GM12878 (cell line): ENCODE data around the gene HOXB6. TPM values are rescaled to one million over a fixed set of nuclear protein-coding genes. Genes with fewer than 3 reads are reported as not detected.
A peak's percentile ranks its signal among the peaks of the same experiment; 100 is the strongest.

Experiments
- ATAC-seq: fragments of 200-7000 bp; cut with Tn5 transposase; 3 replicates; pipeline ENCODE4 v1.9.1; 2020; ENCODE audit warnings: mild to moderate bottlenecking, moderate library complexity
- BruUV-seq: library from RNA; stranded (reverse); fragments of 400-500 nt; replicated peaks from 2 replicates; lab custom pipeline; 2021; lab: Mats Ljungman, UMichigan
- CTCF ChIA-PET: fragments of 300-600 bp; sonication (Branson Sonifier 250); formaldehyde crosslinking; extraction: SDS; loops from one replicate; lab custom pipeline; 2021; ENCODE audit warnings: inconsistent platforms; lab: Yijun Ruan, JAX
- POLR2A ChIA-PET: fragments of 350-600 bp; formaldehyde crosslinking; extraction: SDS; loops from one replicate; lab custom pipeline; 2021; ENCODE audit warnings: inconsistent platforms; lab: Charles Lee
- RAD21 ChIA-PET: fragments of 300-600 bp; sonication (Branson Sonifier 250); formaldehyde crosslinking; loops from one replicate; lab custom pipeline; 2023; ENCODE audit warnings: antibody characterized with exemption; ENCODE audit not compliant: unreplicated experiment; lab: Charles Lee
- SMC1A ChIA-PET: fragments of 300-600 bp; sonication (Branson Sonifier 250); formaldehyde crosslinking; loops from one replicate; lab custom pipeline; 2023; ENCODE audit not compliant: unreplicated experiment, uncharacterized antibody; lab: Charles Lee
- DNase-seq: peaks from one replicate; pipeline ENCODE4 v3.0.0-alpha.2; 2011; ENCODE audit warnings: low read depth, low spot score
- FAIRE-seq: peaks from 3 replicates; lab custom pipeline; 2011; peaks lifted over from hg19 to GRCh38; lab: Jason Lieb, UNC
- H2AFZ ChIP-seq: 2 replicates; pipeline ENCODE4 v1.6.0; 2011; ENCODE audit warnings: low read depth, low read length, control low read depth; ENCODE audit not compliant: control insufficient read depth
- H3K27ac ChIP-seq: 2 replicates; pipeline ENCODE4 v1.5.1; 2011; ENCODE audit warnings: control low read depth; ENCODE audit not compliant: control insufficient read depth, insufficient read depth
- H3K27me3 ChIP-seq, 2 experiments: replicated peaks in 1 of 2; 2 replicates each; pipeline versions ENCODE4 v1.6.0 to v1.6.1; 2011; ENCODE audit warnings: low read length in 1 of 2; ENCODE audit not compliant: control insufficient read depth in 2 of 2, insufficient read depth in 2 of 2
- H3K36me3 ChIP-seq, 2 experiments: 2 replicates each; pipeline ENCODE4 v1.5.1; 2011; ENCODE audit warnings: low read length in 1 of 2; ENCODE audit not compliant: control insufficient read depth in 2 of 2, insufficient read depth in 2 of 2
- H3K4me1 ChIP-seq: 2 replicates; pipeline ENCODE4 v1.6.1; 2011; ENCODE audit warnings: mild to moderate bottlenecking, low read length, moderate library complexity, mixed read lengths; ENCODE audit not compliant: control insufficient read depth, insufficient read depth
- H3K4me2 ChIP-seq: 2 replicates; pipeline ENCODE4 v1.6.0; 2011; ENCODE audit warnings: control low read depth; ENCODE audit not compliant: control insufficient read depth, insufficient read depth
- H3K4me3 ChIP-seq: fragments of 200-600 bp; sonication (generic); 2 replicates; pipeline ENCODE4 v1.5.1; 2016
- H3K79me2 ChIP-seq: 2 replicates; pipeline ENCODE4 v1.6.0; 2011; ENCODE audit warnings: low read length; ENCODE audit not compliant: control insufficient read depth, insufficient read depth
- H3K9ac ChIP-seq: 2 replicates; pipeline ENCODE4 v1.8.0; 2011; ENCODE audit warnings: low read length, control low read depth, mixed read lengths; ENCODE audit not compliant: control insufficient read depth, insufficient read depth
- H3K9me3 ChIP-seq: replicated peaks from 3 replicates; pipeline ENCODE4 v1.5.1; 2011; ENCODE audit warnings: mild to moderate bottlenecking, low read length; ENCODE audit not compliant: control insufficient read depth, insufficient read depth
- H4K20me1 ChIP-seq: 2 replicates; pipeline ENCODE4 v1.6.0; 2011; ENCODE audit not compliant: control insufficient read depth, insufficient read depth
- BACH1 ChIP-seq: fragments of 450-650 bp; IDR thresholded peaks from 2 replicates; pipeline ENCODE4 v1.6.1; 2017; ENCODE audit warnings: mild to moderate bottlenecking, borderline replicate concordance
- DPF2 ChIP-seq: fragments of 450-650 bp; IDR thresholded peaks from 2 replicates; pipeline ENCODE4 v1.6.1; 2017; ENCODE audit warnings: mild to moderate bottlenecking
- GATAD2B ChIP-seq: fragments of 450-650 bp; conservative IDR thresholded peaks from 2 replicates; pipeline ENCODE4 v1.6.1; 2017; ENCODE audit warnings: low read depth, mild to moderate bottlenecking, moderate library complexity
- HDAC6 ChIP-seq: fragments of 200-600 bp; sonication (generic); IDR thresholded peaks from one replicate; pipeline ENCODE4 v1.8.0; 2017; ENCODE audit warnings: antibody characterized with exemption; ENCODE audit not compliant: unreplicated experiment
- IKZF1 ChIP-seq: fragments of 450-650 bp; conservative IDR thresholded peaks from 2 replicates; pipeline ENCODE4 v1.6.1; 2017; ENCODE audit warnings: antibody characterized with exemption, mild to moderate bottlenecking
- JUNB ChIP-seq: IDR thresholded peaks from 2 replicates; pipeline ENCODE4 v1.6.1; 2016; ENCODE audit warnings: antibody characterized with exemption, mild to moderate bottlenecking
- RAD51 ChIP-seq: fragments of 450-650 bp; IDR thresholded peaks from 2 replicates; pipeline ENCODE4 v1.6.1; 2016; ENCODE audit warnings: moderate library complexity, mild to moderate bottlenecking, inconsistent platforms
- RELA ChIP-seq: fragments of 450-650 bp; IDR thresholded peaks from 2 replicates; pipeline ENCODE4 v1.8.0; 2014; ENCODE audit warnings: borderline replicate concordance; ENCODE audit not compliant: partially characterized antibody
- SUZ12 ChIP-seq: fragments of 200-600 bp; sonication (generic); IDR thresholded peaks from one replicate; pipeline ENCODE4 v1.6.1; 2018; ENCODE audit warnings: antibody characterized with exemption, mild to moderate bottlenecking; ENCODE audit not compliant: unreplicated experiment
- TBL1XR1 ChIP-seq: IDR thresholded peaks from 2 replicates; pipeline ENCODE4 v1.6.1; 2012; ENCODE audit warnings: low read depth, low read length, improper control_type of control experiment
- ZNF207 ChIP-seq: fragments of 450-650 bp; IDR thresholded peaks from 2 replicates; pipeline ENCODE4 v1.6.1; 2014; ENCODE audit warnings: antibody characterized with exemption, mild to moderate bottlenecking, borderline replicate concordance
- WGBS: methylation state at CpG from one replicate; pipeline ENCODE4 v1.1.6; 2016; ENCODE audit warnings: low lambda C conversion rate; ENCODE audit not compliant: insufficient replicate concordance, insufficient coverage; ENCODE audit errors: missing lambda C conversion rate; 5-methylcytosine and 5-hydroxymethylcytosine counted together
- in situ Hi-C: fragments of 300-500 bp; cut with MboI; formaldehyde crosslinking; loops from 9 replicates; pipeline ENCODE4 v1.14.3; 2018; ENCODE audit warnings: mixed read lengths
- intact Hi-C: fragments of 100-400 bp; cut with micrococcal nuclease; formaldehyde crosslinking; loops from one replicate; pipeline ENCODE4 v1.14.2; 2022; ENCODE audit not compliant: unreplicated experiment
- polyA plus RNA-seq, 11 experiments: library from polyadenylated mRNA; depleted of rRNA in 4 of 11; unstranded in 6 of 11; stranded (reverse) in 5 of 11; fragments of >200 nt; fragmentation: Nextera tagmentation in 4 of 11; fragmentation: Illumina TruSeq in 1 of 11; extraction: Ambion mirVana in 4 of 11; extraction: Trizol in 1 of 11; gene quantifications; 1 replicate in 1 of 11; 2 replicates in 10 of 11; pipeline versions ENCODE4 v1.2.1 to v1.2.3, GENCODE V29; 2011 to 2016; ENCODE audit warnings: inconsistent platforms in 2 of 11, missing spikeins in 2 of 11, low read depth in 1 of 11
- total RNA-seq, 4 experiments: library from RNA; depleted of rRNA in 3 of 4; stranded (reverse); fragments of >200 nt in 3 of 4; fragmentation: Illumina TruSeq in 1 of 4; extraction: Trizol in 1 of 4; gene quantifications; 2 replicates each; pipeline versions ENCODE4 v1.2.1 to v1.2.3, GENCODE V29; 2013 to 2021
- TF ChIP-seq, protein P1 (sequence below): fragments of 450-650 bp; IDR thresholded peaks from 2 replicates; pipeline ENCODE4 v1.6.1; 2014; ENCODE audit warnings: mild to moderate bottlenecking
- TF ChIP-seq, protein P2 (sequence below): IDR thresholded peaks from 2 replicates; pipeline ENCODE4 v1.6.1; 2012; ENCODE audit warnings: low read depth, low read length, improper control_type of control experiment
- TF ChIP-seq, protein P3 (sequence below): fragments of 450-650 bp; IDR thresholded peaks from 2 replicates; pipeline ENCODE4 v1.6.1; 2016; ENCODE audit warnings: mild to moderate bottlenecking

Gene HOXB6
- total and polyA plus RNA-seq, 10 of the 15 experiments (the other 5 are each of a cell fraction or from before 2014, with no cell fraction given), result 0.04 to 0.51 (median 0.09) TPM; not detected in 2

DNA sequence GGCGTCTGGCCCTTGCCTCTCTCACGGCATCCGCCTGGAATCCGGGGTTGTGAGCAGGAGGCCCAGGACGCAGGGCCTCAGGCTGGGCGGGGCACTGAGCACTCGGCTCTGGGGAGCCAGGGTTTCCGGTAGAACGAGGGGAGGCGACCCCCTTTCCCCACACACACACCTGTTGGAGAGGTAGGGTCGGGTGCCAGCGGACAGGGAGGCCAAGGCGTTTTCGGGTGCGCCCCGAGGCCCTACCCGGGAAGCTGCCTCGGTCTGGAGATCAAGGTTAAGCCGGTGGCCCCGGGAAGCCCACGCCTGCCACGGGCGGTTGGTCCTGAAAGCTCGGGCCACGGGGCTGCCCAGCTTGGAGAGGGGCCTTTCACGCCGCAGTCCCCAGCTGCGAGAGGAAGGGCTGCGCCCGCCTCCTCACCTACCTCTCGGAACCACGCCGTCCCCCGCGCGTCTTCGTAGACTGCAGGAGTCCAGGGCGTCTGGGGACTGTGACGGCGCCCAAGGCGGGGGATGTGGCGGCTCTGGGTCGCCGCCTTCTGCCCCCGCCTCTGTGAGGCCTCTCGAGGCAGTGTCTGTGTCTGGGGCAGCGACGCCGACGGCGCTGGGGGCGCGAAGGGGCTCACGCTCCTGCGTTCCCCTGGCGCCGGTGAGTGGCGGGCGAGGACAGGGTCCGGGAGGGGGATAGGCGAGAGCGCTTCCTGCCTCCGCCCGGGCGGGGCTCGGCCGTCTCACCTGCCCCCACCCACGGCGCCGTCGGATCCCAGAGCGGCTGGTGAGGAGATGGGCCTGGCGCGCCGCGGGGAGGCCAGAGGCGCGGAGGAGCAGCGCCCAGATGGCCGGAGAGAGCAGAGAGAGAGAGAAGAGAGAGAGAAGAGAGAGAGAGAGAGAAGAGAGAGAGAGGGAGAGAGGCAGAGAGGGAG is 41.7 kb upstream of the HOXB6 start:
- TF ChIP-seq IKZF1 (peak; percentile 60), BACH1 (no peak), ZNF207 (no peak), TBL1XR1 (no peak), GATAD2B (no peak), SUZ12 (peak; percentile 78), JUNB (no peak), RAD51 (no peak), HDAC6 (peak; percentile 78), DPF2 (0 out of 2 replicates have a peak, but pooled peaks have one; percentile 39), RELA (no peak)
- TF ChIP-seq, protein P1, sequence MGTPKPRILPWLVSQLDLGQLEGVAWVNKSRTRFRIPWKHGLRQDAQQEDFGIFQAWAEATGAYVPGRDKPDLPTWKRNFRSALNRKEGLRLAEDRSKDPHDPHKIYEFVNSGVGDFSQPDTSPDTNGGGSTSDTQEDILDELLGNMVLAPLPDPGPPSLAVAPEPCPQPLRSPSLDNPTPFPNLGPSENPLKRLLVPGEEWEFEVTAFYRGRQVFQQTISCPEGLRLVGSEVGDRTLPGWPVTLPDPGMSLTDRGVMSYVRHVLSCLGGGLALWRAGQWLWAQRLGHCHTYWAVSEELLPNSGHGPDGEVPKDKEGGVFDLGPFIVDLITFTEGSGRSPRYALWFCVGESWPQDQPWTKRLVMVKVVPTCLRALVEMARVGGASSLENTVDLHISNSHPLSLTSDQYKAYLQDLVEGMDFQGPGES, result no peak
- TF ChIP-seq, protein P2, sequence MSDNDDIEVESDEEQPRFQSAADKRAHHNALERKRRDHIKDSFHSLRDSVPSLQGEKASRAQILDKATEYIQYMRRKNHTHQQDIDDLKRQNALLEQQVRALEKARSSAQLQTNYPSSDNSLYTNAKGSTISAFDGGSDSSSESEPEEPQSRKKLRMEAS, result no peak
- TF ChIP-seq, protein P3, sequence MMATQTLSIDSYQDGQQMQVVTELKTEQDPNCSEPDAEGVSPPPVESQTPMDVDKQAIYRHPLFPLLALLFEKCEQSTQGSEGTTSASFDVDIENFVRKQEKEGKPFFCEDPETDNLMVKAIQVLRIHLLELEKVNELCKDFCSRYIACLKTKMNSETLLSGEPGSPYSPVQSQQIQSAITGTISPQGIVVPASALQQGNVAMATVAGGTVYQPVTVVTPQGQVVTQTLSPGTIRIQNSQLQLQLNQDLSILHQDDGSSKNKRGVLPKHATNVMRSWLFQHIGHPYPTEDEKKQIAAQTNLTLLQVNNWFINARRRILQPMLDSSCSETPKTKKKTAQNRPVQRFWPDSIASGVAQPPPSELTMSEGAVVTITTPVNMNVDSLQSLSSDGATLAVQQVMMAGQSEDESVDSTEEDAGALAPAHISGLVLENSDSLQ, result peak; percentile 82
- peak overlapping the region; percentile 65 for H3K4me2 ChIP-seq
- peak overlapping the region; percentile 3; the same call in 1 of the 2 replicates for H3K4me3 ChIP-seq
- intact Hi-C loops, result no loop called here
- peak overlapping the region; percentile 46 for H2AFZ ChIP-seq
- peaks cover 8 to 9% of the 10 kb centered on the region in 2 experiments for H3K27me3 ChIP-seq
- 6% methylated on average over 77 of the region's 80 CpGs for WGBS
- RAD21 ChIA-PET, result no interaction called here
- DNase-seq, result no peak
- POLR2A ChIA-PET, result no interaction called here
- no peaks in the 10 kb centered on the region for H3K9me3 ChIP-seq
- CTCF ChIA-PET, result interaction anchor here (1.1 to 1.8 kb wide), 3 partner anchors 10 to 32 kb away, joined by 4 to 10 read pairs (median 9); no protein-coding TSS in a partner anchor
- no peaks in the 10 kb centered on the region for H3K79me2 ChIP-seq
- no TSS peak for BruUV-seq
- SMC1A ChIA-PET, result no interaction called here
- H3K9ac ChIP-seq, result no peak overlapping the region
- no peaks in the 10 kb centered on the region for H3K36me3 ChIP-seq
- ATAC-seq, result peak; percentile 82
- no peak overlapping the region for H3K27ac ChIP-seq
- peaks cover 7% of the 10 kb centered on the region for H3K4me1 ChIP-seq
- no peaks in the 10 kb centered on the region for H4K20me1 ChIP-seq
- in situ Hi-C loops, result no loop called here
- no peak for FAIRE-seq
